ENCODE results near the gene SLC15A3. TPM values are rescaled to one million over a fixed set of nuclear protein-coding genes. Genes with fewer than 3 reads are reported as not detected.

SLC15A3 gene
- total RNA-seq, 1 donor from 2014 or later, result 23.1 TPM

Small RNA genes lying within 50 kb of the gene (small RNA-seq; reads per million reads assigned to genes)
- not detected for gene RNU6-933P

Other genes with a start within 250 kb of the SLC15A3 start
- gene MS4A18, start 227.5 kb downstream of the SLC15A3 start, total RNA-seq, result not detected
- gene MS4A15, start 195.3 kb downstream of the SLC15A3 start, total RNA-seq, result not detected
- not detected for gene MS4A10, start 166.8 kb downstream of the SLC15A3 start, total RNA-seq
- 26.3 TPM for gene CCDC86, start 110.1 kb downstream of the SLC15A3 start, total RNA-seq
- 0.25 TPM for gene PTGDR2, start 96.2 kb downstream of the SLC15A3 start, total RNA-seq
- gene ZP1, start 84.6 kb downstream of the SLC15A3 start, total RNA-seq, result not detected
- 54.0 TPM for gene PRPF19, start 45.6 kb downstream of the SLC15A3 start, total RNA-seq
- 127 TPM for gene TMEM109, start 38.0 kb downstream of the SLC15A3 start, total RNA-seq
- 6.1 TPM for gene TMEM132A, start 27.7 kb downstream of the SLC15A3 start, total RNA-seq
- gene CD6, start 19.5 kb upstream of the SLC15A3 start, total RNA-seq, result 3.9 TPM
- gene CD5, start 150.3 kb upstream of the SLC15A3 start, total RNA-seq, result 0.98 TPM
- 15.7 TPM for gene VPS37C, start 209.2 kb upstream of the SLC15A3 start, total RNA-seq